AG08395 (cell line): ENCODE measurements around the gene ANXA2R.
"Not testable (repeated sequence)": the region's sequence is repeated elsewhere in the genome, so short reads cannot be mapped to it uniquely, and the experiment has no call there.

ENCODE experiments used
- DNase-seq: peaks from one replicate; pipeline ENCODE4 v3.0.0; 2012; ENCODE audit warnings: mixed read lengths, low spot score

The ANXA2R gene

GRCh38 chr5:43033841-43034590 lies 6.1 kb downstream of the ANXA2R start:
- DNase-seq = no peak

DNA sequence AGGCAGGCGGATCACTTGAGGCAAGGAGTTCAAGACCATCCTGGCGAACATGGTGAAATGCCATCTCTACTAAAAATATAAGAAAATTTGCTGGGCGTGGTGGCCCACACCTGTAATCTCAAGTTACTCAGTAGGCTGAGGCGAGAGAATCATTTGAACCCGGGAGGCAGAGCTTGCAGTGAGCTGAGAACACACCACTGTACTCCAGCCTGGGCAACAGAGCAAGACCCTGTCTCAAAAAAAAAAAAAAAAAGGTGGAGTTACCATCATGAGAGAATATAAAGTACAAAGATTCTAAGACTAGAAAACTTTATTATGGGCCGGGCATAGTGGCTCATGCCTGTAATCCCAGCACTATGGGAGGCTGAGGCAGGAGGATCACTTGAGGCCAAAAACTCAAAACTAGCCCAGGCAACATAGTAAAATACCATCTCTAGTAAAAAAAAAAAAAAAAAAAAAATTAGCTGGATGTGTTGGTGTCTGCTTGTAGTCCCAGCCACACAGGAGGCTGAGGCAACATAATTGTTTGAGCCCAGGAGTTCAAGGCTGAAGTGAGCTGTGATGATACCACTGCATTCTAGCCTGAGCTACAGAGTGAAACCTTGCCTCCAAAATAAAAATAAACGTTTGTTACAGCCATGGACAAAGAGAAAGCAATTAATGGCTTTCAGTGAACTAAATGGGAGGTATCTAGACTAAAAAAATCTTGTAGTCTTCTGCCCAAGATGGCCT lies 12.9 kb downstream of the ANXA2R start:
- DNase-seq = no peak

GRCh38 chr5:43025184-43025950 lies 14.8 kb downstream of the ANXA2R start:
- DNase-seq = not testable (repeated sequence)

DNA sequence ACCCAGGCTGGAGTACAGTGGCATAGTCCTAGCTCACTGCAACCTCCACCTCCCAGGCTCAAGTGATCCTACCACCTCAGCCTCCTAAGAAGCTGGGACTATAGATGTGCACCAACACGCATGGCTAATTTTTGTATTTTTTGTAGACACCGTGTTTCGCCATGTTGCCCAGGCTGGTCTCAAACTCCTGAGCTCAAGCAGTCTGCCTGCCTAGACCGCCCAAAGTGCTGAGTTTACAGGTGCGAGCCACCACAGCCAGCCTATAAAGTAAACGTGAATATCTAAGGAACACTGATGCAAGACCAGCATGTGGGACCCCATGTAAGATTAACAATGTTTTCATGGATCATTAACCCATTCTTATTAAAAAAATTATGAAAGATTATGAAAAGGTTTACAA lies 15.9 kb downstream of the ANXA2R start:
- no peak for DNase-seq

GRCh38 chr5:43021151-43021550 lies 19.0 kb downstream of the ANXA2R start:
- no peak for DNase-seq

DNA sequence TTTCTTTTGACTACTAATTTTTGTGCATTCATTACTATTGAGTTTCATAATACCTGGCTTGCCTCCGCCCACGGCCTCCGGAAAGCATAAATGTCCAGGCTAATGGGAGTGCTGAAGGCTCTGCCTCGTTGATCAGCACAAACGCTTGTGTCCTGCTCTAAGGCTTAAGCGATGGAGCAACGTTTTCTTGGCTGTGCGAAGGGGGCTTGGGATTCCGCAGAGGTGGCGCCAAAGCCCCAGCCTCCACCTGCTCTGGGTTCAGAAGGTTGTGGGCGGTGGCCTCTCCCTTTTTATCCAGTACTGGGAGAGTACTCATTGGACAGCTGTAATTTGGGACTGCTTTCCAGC lies 19.7 kb downstream of the ANXA2R start:
- DNase-seq = no peak

DNA sequence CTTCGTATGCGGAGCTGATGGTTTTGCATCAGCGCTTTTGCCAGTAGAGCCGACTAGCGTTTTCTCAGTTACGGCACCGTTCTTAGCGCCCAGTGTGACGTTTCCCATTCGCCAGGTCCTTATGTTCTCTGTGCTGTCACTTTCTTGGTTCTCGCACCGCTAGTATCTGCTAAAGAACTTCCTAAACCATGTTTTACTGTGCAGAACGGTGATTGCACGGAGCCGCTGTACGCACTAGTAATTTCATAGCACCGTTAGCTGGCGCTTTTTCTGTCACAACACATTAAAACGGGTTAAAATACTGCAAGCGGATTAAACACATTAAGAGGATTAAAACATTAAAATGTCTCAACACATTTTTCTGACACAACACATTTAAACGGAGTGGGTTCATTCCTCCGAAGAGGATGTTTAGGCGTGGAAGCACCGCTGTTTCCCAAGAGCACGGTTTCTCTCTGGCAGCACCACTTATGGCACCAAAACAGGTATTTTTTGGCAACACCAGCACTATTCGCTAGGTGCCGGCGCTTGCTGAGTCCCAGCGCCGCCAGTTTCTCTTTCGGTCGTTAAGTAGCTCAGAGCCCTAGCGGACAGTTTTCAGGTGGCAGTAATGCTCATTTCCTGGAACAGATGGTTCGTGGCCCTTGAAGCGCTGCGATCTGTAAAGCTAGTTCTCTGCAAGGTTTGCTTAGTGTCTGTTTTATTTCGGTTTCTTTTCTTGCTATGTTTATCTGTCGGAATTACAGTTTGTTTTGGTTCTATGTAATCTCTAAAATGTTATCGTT lies 20.3 kb downstream of the ANXA2R start:
- DNase-seq = peak; percentile 10

DNA sequence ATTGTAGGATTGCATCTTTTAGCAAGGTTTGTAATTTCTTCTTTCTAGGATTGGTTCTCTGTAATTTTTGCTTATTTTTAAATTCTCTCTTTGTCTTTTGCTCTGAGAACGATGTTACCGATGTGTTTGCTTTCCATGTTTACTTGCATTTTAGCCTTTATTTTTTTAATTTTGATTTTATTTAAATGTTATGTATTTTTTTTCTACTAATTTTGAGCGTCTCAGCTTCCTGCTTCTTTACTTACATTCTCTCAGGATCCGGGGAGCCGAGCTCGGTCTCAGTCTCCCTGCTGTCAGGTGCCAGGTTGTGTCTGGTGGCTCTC lies 20.9 kb downstream of the ANXA2R start:
- DNase-seq = no peak

DNA sequence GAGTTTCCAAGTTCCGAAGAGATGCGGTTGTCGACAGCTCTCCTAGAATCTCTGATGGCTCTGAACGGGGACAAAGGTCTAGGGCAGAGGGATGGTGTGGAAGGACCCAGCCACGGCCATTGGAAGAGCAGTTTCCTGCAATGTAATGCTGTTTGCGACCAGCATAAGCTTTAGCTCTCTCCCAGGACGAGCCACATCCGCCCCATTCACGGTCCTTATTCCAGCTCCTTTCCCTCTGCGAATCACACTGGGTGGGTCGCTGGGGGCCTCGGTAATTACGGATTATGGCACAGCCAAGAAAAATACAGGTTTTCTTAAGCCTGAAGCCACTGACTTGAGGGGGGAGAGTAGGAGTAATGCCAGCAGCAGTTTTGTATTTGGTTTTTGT lies 22.7 kb downstream of the ANXA2R start:
- DNase-seq = no peak

- no peak for DNase-seq
These were observed 23.8 kb downstream of the ANXA2R start for GRCh38 chr5:43016217-43016779.

DNA sequence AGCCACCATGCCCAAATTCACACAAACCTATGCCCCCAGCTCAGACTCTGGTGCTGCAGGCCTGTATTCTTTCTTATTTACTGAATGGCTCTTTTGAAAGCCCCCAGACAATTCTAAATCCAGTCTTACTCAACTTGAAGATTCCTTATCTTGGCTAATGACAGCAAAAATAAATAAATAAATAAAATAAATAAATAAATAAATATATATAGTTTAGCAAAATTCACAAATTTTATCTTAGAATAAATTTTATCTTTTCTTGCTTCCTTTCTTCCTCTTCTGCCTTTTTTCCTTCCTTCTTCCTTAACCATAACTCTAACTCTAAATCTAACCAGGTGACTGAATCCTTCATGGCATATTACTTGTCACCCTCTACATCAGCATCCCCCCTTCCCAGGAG lies 25.6 kb downstream of the ANXA2R start:
- DNase-seq = no peak

GRCh38 chr5:43010935-43011315 lies 29.2 kb downstream of the ANXA2R start:
- no peak for DNase-seq

- peak; percentile 67 for DNase-seq
These were observed 31.6 kb downstream of the ANXA2R start for GRCh38 chr5:43008363-43009153.

GRCh38 chr5:43007911-43008362 lies 32.2 kb downstream of the ANXA2R start:
- peak; percentile 65 for DNase-seq

DNA sequence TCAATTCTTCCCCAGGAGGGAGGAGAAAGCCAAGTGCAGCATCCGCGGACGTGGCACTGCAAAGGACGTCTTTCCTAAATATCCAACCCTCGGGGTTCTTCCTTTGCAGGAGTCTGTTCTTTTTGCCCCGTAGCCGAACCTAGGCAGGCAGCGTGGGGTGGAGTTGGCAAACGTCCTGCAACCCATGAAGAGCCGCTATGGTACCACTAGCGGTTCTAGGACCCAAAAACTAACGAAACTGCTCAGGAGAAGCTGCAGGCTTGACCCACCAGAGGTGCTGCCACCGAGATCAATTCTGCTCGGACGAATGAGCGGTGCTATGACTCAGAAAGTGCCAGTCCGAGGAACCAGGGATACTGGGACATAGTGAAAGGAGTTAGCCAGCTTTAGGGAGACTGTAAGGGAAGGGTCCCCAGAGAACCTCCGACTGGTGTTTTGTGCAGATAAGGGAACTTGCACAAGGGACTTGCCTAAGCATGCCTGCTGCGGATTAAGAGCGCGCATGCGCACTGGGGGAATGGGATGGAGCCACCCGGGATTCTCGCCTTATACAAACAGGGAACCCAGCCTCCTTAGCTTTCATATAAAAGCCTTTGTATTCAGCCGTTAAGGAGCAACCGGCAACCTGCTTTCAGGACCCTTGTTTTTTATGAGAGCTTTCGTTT lies 32.7 kb downstream of the ANXA2R start:
- DNase-seq = peak; percentile 85

DNA sequence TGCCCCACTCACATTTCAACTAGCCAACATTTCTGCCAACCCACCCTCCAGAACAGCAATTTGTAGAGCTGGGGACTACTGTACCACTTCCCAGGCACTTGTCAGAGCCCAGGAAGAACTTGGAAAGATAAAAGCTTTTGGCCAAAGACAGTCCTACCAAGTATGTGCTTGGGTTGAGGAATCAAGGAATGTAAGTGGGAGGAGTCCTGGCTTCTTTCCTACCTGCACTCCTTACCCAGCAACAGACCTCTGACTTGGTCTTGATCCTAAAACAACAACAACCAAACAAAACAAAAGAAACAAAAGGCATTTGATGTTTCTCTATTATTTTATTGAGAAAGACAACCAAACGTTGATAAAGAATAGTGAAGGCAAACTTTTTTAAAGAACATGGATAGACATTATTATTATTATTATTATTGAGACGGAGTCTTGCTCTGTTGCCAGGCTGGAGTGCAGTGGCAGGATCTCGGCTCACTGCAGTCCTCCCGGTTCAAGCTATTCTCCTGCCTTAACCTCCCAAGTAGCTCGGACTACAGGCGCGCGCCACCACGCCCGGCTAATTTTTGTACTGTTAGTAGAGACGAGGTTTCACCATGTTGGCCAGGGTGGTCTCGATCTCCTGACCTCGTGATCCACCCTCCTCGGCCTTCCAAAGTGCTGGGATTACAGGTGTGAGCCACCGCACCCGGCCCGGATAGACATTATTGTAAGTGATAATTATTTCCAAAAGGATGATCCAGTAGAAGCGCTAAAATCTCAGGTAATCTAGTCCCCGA lies 33.5 kb downstream of the ANXA2R start:
- peak; percentile 33 for DNase-seq

DNA sequence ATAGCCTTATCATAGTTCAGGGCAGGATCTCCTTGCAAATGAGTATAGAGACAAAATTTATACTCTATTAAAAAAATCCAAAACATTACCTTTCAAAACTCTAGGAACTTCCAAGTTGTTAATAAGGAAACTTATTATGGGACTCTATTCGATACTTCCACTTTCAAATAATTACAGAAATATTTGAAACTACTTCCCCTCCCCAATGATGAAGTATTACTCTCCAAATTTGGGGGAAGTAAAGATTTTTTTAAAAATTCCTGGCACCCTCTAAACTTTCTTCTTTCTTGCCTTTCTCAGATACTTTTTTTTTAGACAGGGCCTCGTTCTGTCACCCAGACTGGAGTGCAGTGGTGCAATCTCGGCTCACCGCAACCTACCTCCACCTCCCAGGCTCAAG lies 35.1 kb downstream of the ANXA2R start:
- no peak for DNase-seq

DNA sequence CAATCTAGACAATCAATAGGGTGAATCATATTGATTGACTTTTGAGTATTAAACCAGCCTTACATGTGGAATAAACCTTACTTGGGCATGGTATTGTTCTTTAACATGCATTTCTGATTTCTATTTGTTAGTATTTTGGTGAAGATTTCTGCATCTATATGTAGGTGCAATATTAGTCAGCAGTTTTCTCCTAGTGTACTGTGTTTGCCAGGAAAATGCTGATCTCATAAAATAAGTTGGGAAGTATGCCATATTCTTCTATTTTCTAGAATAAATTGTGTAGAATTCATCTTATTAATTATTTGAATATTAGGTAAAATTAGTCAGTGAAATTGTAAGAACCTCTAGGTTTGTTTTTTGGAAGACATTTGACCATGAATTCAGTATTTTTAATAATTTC lies 38.4 kb downstream of the ANXA2R start:
- DNase-seq = no peak

DNA sequence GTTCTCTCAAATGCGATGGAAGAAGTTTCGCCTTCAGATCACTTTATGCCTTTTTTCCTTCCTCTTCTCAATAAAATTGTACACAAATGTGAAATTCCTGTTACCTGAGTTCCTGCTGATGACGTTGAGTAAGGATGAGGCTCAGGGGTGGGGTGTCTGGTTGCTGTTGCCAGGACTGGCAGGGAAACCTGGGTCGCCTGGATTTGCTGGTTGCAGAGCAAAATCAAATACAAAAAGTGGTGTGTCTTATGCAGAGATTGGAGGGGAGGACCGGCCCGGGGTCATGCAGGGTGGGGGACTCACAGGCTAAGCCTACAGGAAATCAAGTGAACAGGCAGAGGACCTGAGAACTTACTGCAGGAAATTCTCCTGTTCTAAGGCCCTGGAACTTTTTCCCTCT lies 39.2 kb downstream of the ANXA2R start:
- DNase-seq = no peak
